CD4-positive, alpha-beta T cell (primary cell): Measurements from ENCODE around the gene NIT1. TPM values are rescaled to one million over a fixed set of nuclear protein-coding genes. Genes with fewer than 3 reads are reported as not detected.

Source experiments
- ATAC-seq: fragments of 200-7000 bp; cut with Tn5 transposase; one replicate; pipeline ENCODE4 v1.10.0; 2022; ENCODE audit warnings: mild to moderate bottlenecking; ENCODE audit not compliant: poor library complexity
- CTCF ChIA-PET: fragments of 350-600 bp; sonication (Branson Sonifier 250); formaldehyde crosslinking; loops from one replicate; lab custom pipeline; 2021; ENCODE audit warnings: antibody characterized with exemption, inconsistent platforms; lab: Charles Lee
- POLR2A ChIA-PET: fragments of 350-600 bp; sonication (Branson Sonifier 250); formaldehyde crosslinking; loops from one replicate; lab custom pipeline; 2021; ENCODE audit warnings: antibody characterized with exemption, inconsistent platforms; lab: Charles Lee
- DNase-seq, 14 experiments: peaks; one replicate each; pipeline ENCODE4 v3.0.0-alpha.2; 2013 to 2020; ENCODE audit warnings: mixed read lengths in 2 of 14
- H3K27ac ChIP-seq, 2 donors: one replicate each; pipeline versions ENCODE4 v1.5.1 to v1.7.0; 2013; ENCODE audit warnings: low read length in 2 of 2, low read depth in 1 of 2, mild to moderate bottlenecking in 1 of 2
- H3K27me3 ChIP-seq, 2 experiments: 1 replicate in 1 of 2; 2 replicates in 1 of 2; pipeline versions ENCODE4 v1.6.1 to v1.7.0; 2013; ENCODE audit warnings: low read length in 2 of 2, control low read depth in 1 of 2, mild to moderate bottlenecking in 1 of 2, moderate library complexity in 1 of 2; ENCODE audit not compliant: insufficient read depth in 2 of 2, control insufficient read depth in 1 of 2
- H3K36me3 ChIP-seq: one replicate; pipeline ENCODE4 v1.6.1; 2013; ENCODE audit warnings: low read length, control low read depth; ENCODE audit not compliant: insufficient read depth
- H3K4me1 ChIP-seq: one replicate; pipeline ENCODE4 v1.6.1; 2013; ENCODE audit warnings: low read length, control low read depth; ENCODE audit not compliant: insufficient read depth
- H3K4me3 ChIP-seq: one replicate; pipeline ENCODE4 v1.5.1; 2013; ENCODE audit warnings: mild to moderate bottlenecking, low read length, moderate library complexity
- H3K9me3 ChIP-seq, 2 experiments: 1 replicate in 1 of 2; 2 replicates in 1 of 2; pipeline versions ENCODE4 v1.6.1 to v1.7.0; 2013; ENCODE audit warnings: low read length in 2 of 2, mild to moderate bottlenecking in 2 of 2, control low read depth in 1 of 2, moderate library complexity in 1 of 2; ENCODE audit not compliant: control insufficient read depth in 1 of 2, insufficient read depth in 1 of 2
- H3K27ac Mint-ChIP-seq: one replicate; pipeline ENCODE4 v1.8.0; 2020; ENCODE audit warnings: mixed read lengths
- H3K27me3 Mint-ChIP-seq: one replicate; pipeline ENCODE4 v1.8.0; 2021; ENCODE audit warnings: mixed read lengths
- H3K36me3 Mint-ChIP-seq: one replicate; pipeline ENCODE4 v1.8.0; 2021; ENCODE audit warnings: low read depth, mixed read lengths
- H3K4me1 Mint-ChIP-seq: one replicate; pipeline ENCODE4 v1.8.0; 2021; ENCODE audit warnings: low read depth, mixed read lengths
- H3K4me3 Mint-ChIP-seq: one replicate; pipeline ENCODE4 v1.8.0; 2020; ENCODE audit warnings: mild to moderate bottlenecking, mixed read lengths
- H3K9me3 Mint-ChIP-seq: one replicate; pipeline ENCODE4 v1.8.0; 2020; ENCODE audit warnings: mixed read lengths
- CTCF ChIP-seq: fragments of 200-600 bp; IDR thresholded peaks from one replicate; pipeline ENCODE4 v1.8.0; 2022; ENCODE audit warnings: antibody characterized with exemption, mild to moderate bottlenecking
- intact Hi-C, 2 experiments: fragments of 100-400 bp; cut with DNase I in 1 of 2; cut with micrococcal nuclease in 1 of 2; formaldehyde crosslinking; loops; one replicate each; pipeline versions ENCODE4 v1.15.1 to v1.9.0; 2023 to 2025; cut with DNase I, micrococcal nuclease
- total RNA-seq, 174 experiments: library from RNA in 2 of 174; stranded (reverse) in 2 of 174; gene quantifications; one replicate each; pipeline ENCODE4 v1.2.3 and lab custom pipeline; 2021 to 2026

NIT1 gene
- total RNA-seq, 2 experiments from 2014 or later = 15.9 to 18.0 TPM

GRCh38 chr1:161096015-161096414, 21.9 kb upstream of the NIT1 start:
- intact Hi-C loops = loop anchor here (5.0 to 10.0 kb wide), 2 partner anchors 259 to 261 kb away; no protein-coding TSS in a partner anchor
- Mint-ChIP-seq H3K36me3 (peaks cover 26% of the 10 kb centered on the region), H3K9me3 (no peaks in the 10 kb centered on the region), H3K4me1 (peaks cover 23% of the 10 kb centered on the region), H3K4me3 (no peak overlapping the region), H3K27ac (peak overlapping the region; percentile 90), H3K27me3 (peaks cover 6% of the 10 kb centered on the region)
- POLR2A ChIA-PET = interaction anchor here (4.9 to 5.2 kb wide), 2 partner anchors 26 to 50 kb away, joined by 62 to 79 read pairs; partner anchors contain the start of genes ARHGAP30 and USF1
- DNase-seq (no peak), ATAC-seq (no peak)
- Histone ChIP-seq H3K27ac (no peak overlapping the region), H3K4me3 (no peak overlapping the region), H3K4me1 (peaks cover 22% of the 10 kb centered on the region), H3K27me3 (no peaks in the 10 kb centered on the region), H3K9me3 (no peaks in the 10 kb centered on the region), H3K36me3 (peaks cover 15% of the 10 kb centered on the region)
- CTCF ChIA-PET = interaction anchor here (2.9 to 5.8 kb wide), 3 partner anchors 25 to 99 kb away, joined by 36 to 66 read pairs (median 46); partner anchors contain the start of genes ARHGAP30 and TSTD1
- TF ChIP-seq CTCF = no peak

GRCh38 chr1:161096530-161096929, 21.4 kb upstream of the NIT1 start:
- Histone ChIP-seq H3K9me3 (no peaks in the 10 kb centered on the region), H3K27me3 (no peaks in the 10 kb centered on the region), H3K27ac (no peak overlapping the region), H3K4me3 (no peak overlapping the region), H3K4me1 (peaks cover 22% of the 10 kb centered on the region), H3K36me3 (peaks cover 16% of the 10 kb centered on the region)
- no peaks in the 10 kb centered on the region for H3K9me3 Mint-ChIP-seq
- intact Hi-C loops = loop anchor here (5.0 to 10.0 kb wide), 2 partner anchors 259 to 262 kb away; no protein-coding TSS in a partner anchor
- TF ChIP-seq CTCF = no peak
- POLR2A ChIA-PET = interaction anchor here (0.9 to 5.2 kb wide), 8 partner anchors 12 to 105 kb away, joined by 3 to 79 read pairs (median 5); partner anchors contain the start of genes ARHGAP30, NDUFS2, PPOX and TSTD1
- peaks cover 6% of the 10 kb centered on the region for H3K27me3 Mint-ChIP-seq
- no peak for ATAC-seq
- H3K27ac Mint-ChIP-seq = peak overlapping the region; percentile 90
- H3K36me3 Mint-ChIP-seq = peaks cover 30% of the 10 kb centered on the region
- CTCF ChIA-PET = interaction anchor here (1.2 to 5.8 kb wide), 5 partner anchors 26 to 100 kb away, joined by 8 to 66 read pairs (median 36); partner anchors contain the start of genes ARHGAP30, TSTD1 and USF1
- peak in 3 of 14 experiments; percentile 5 to 49 (median 42) for DNase-seq
- peaks cover 23% of the 10 kb centered on the region for H3K4me1 Mint-ChIP-seq
- peak overlapping the region; percentile 45 for H3K4me3 Mint-ChIP-seq

- CTCF ChIA-PET = interaction anchor here (0.5 to 5.8 kb wide), 42 partner anchors 10 to 478 kb away, joined by 3 to 66 read pairs (median 4); partner anchors contain the start of genes ARHGAP30, DEDD, F11R and NIT1
These were observed 19.5 kb upstream of the NIT1 start, which contains the start of gene KLHDC9 for GRCh38 chr1:161098210-161099068. Gene KLHDC9 (plus strand): TSS chr1:161098361. CDS start chr1:161098536, 175 bp downstream.

More at GRCh38 chr1:161098210-161099068, 19.5 kb upstream of the NIT1 start, which contains the start of gene KLHDC9:
- H3K36me3 ChIP-seq = peaks cover 27% of the 10 kb centered on the region
- no peaks in the 10 kb centered on the region for H3K9me3 Mint-ChIP-seq
- peak; percentile 29 for TF ChIP-seq CTCF
- H3K27me3 Mint-ChIP-seq = peaks cover 6% of the 10 kb centered on the region
- H3K4me3 ChIP-seq = peak within 1 kb of the TSS; percentile 51
- H3K27ac Mint-ChIP-seq = peak within 1 kb of the TSS; percentile 90
- no peaks in the 10 kb centered on the region for H3K27me3 ChIP-seq
- H3K36me3 Mint-ChIP-seq = peaks cover 38% of the 10 kb centered on the region
- peak within 1 kb of the TSS in 1 of 2 donors; percentile 52 for H3K27ac ChIP-seq
- DNase-seq (peak; percentile 38 to 88 (median 58)), ATAC-seq (peak; percentile 50)
- POLR2A ChIA-PET = interaction anchor here (0.6 to 5.2 kb wide), 23 partner anchors 8 to 432 kb away, joined by 3 to 79 read pairs (median 4); partner anchors contain the start of genes ARHGAP30, DEDD, NECTIN4 and NIT1
- H3K4me3 Mint-ChIP-seq = peak within 1 kb of the TSS; percentile 87
- H3K9me3 ChIP-seq = no peaks in the 10 kb centered on the region
- H3K4me1 Mint-ChIP-seq = peaks cover 23% of the 10 kb centered on the region
- intact Hi-C loops = loop anchor here (1.0 to 10.0 kb wide), 5 partner anchors 30 to 264 kb away; partner anchors contain the start of gene ARHGAP30 (in 1 of the 2)
- peaks cover 22% of the 10 kb centered on the region for H3K4me1 ChIP-seq
